CD14-positive monocyte (primary cell): ENCODE results near the gene C16orf96. TPM values are rescaled to one million over a fixed set of nuclear protein-coding genes. Genes with fewer than 3 reads are reported as not detected.

Experiments
- DNase-seq, 3 donors: peaks; one replicate each; pipeline ENCODE4 v3.0.0-alpha.2; 2011 to 2022
- H2AFZ ChIP-seq: 2 replicates; pipeline ENCODE4 v1.6.0; 2012; ENCODE audit warnings: mild to moderate bottlenecking, low read depth, low read length, inconsistent platforms; ENCODE audit not compliant: insufficient read depth, poor library complexity, severe bottlenecking
- H3K27ac ChIP-seq, 2 donors: 1 replicate in 1 of 2; 2 replicates in 1 of 2; pipeline ENCODE4 v1.5.1; 2012 to 2013; ENCODE audit warnings: low read length in 2 of 2, control low read depth in 1 of 2, inconsistent platforms in 1 of 2, low read depth in 1 of 2, mild to moderate bottlenecking in 1 of 2
- H3K27me3 ChIP-seq, 2 donors: one replicate each; pipeline versions ENCODE4 v1.6.0 to v1.6.1; 2011 to 2013; ENCODE audit warnings: low read length in 2 of 2; ENCODE audit not compliant: control insufficient read depth in 2 of 2, insufficient read depth in 2 of 2
- H3K36me3 ChIP-seq, 2 donors: replicated peaks in 1 of 2; 1 replicate in 1 of 2; 2 replicates in 1 of 2; pipeline versions ENCODE4 v1.5.1 to v1.6.1; 2012 to 2013; ENCODE audit warnings: low read length in 2 of 2, control low read depth in 1 of 2, inconsistent platforms in 1 of 2, mild to moderate bottlenecking in 1 of 2; ENCODE audit not compliant: insufficient read depth in 2 of 2, control insufficient read depth in 1 of 2
- H3K4me1 ChIP-seq, 2 donors: 1 replicate in 1 of 2; 2 replicates in 1 of 2; pipeline versions ENCODE4 v1.5.1 to v1.6.1; 2012 to 2013; ENCODE audit warnings: low read length in 2 of 2, control low read depth in 1 of 2, inconsistent platforms in 1 of 2, mild to moderate bottlenecking in 1 of 2, moderate library complexity in 1 of 2; ENCODE audit not compliant: insufficient read depth in 2 of 2, control insufficient read depth in 1 of 2
- H3K4me2 ChIP-seq: replicated peaks from 2 replicates; pipeline ENCODE3; 2012; ENCODE audit warnings: low read length, moderate library complexity, mild to moderate bottlenecking; ENCODE audit not compliant: poor library complexity, severe bottlenecking; ENCODE audit errors: extremely low read depth
- H3K4me3 ChIP-seq, 3 experiments: fragments of 200-600 bp in 1 of 3; sonication (generic) in 1 of 3; replicated peaks in 1 of 3; 1 replicate in 2 of 3; 2 replicates in 1 of 3; pipeline ENCODE4 v1.5.1; 2011 to 2013; ENCODE audit warnings: low read length in 3 of 3, mild to moderate bottlenecking in 3 of 3, control low read depth in 2 of 3, low read depth in 2 of 3, inconsistent platforms in 1 of 3, moderate library complexity in 1 of 3
- H3K79me2 ChIP-seq: 2 replicates; pipeline ENCODE4 v1.6.0; 2012; ENCODE audit warnings: mild to moderate bottlenecking, control low read depth, inconsistent platforms, low read length, moderate library complexity; ENCODE audit not compliant: insufficient read depth
- H3K9ac ChIP-seq: 2 replicates; pipeline ENCODE4 v1.6.0; 2017; ENCODE audit warnings: low read length, mild to moderate bottlenecking; ENCODE audit not compliant: insufficient read depth, poor library complexity, severe bottlenecking
- H3K9me3 ChIP-seq, 2 donors: replicated peaks in 1 of 2; 1 replicate in 1 of 2; 2 replicates in 1 of 2; pipeline versions ENCODE4 v1.5.1 to v1.6.1; 2012 to 2013; ENCODE audit warnings: low read length in 2 of 2, control low read depth in 1 of 2; ENCODE audit not compliant: control insufficient read depth in 1 of 2, insufficient read depth in 1 of 2
- H4K20me1 ChIP-seq: 2 replicates; pipeline ENCODE4 v1.6.0; 2012; ENCODE audit warnings: mild to moderate bottlenecking, low read length, control low read depth, moderate library complexity; ENCODE audit not compliant: insufficient read depth
- H3K27ac Mint-ChIP-seq, 7 donors: one replicate each; pipeline ENCODE4 v1.8.0; 2020; ENCODE audit warnings: mild to moderate bottlenecking in 7 of 7, mixed read lengths in 7 of 7, moderate library complexity in 6 of 7, inconsistent platforms in 2 of 7
- H3K27me3 Mint-ChIP-seq, 3 donors: one replicate each; pipeline ENCODE4 v1.8.0; 2021 to 2022; ENCODE audit warnings: low read depth in 3 of 3, mild to moderate bottlenecking in 3 of 3, mixed read lengths in 3 of 3, moderate library complexity in 3 of 3, inconsistent platforms in 1 of 3
- H3K36me3 Mint-ChIP-seq, 2 donors: one replicate each; pipeline ENCODE4 v1.8.0; 2020; ENCODE audit warnings: mixed read lengths in 2 of 2, inconsistent platforms in 1 of 2, mild to moderate bottlenecking in 1 of 2
- H3K4me1 Mint-ChIP-seq: one replicate; pipeline ENCODE4 v1.8.0; 2020; ENCODE audit warnings: mild to moderate bottlenecking, mixed read lengths
- H3K4me3 Mint-ChIP-seq, 2 donors: one replicate each; pipeline ENCODE4 v1.8.0; 2020; ENCODE audit warnings: mild to moderate bottlenecking in 2 of 2, mixed read lengths in 2 of 2, moderate library complexity in 1 of 2
- H3K9me3 Mint-ChIP-seq, 7 donors: one replicate each; pipeline ENCODE4 v1.8.0; 2020 to 2022; ENCODE audit warnings: mixed read lengths in 7 of 7, mild to moderate bottlenecking in 6 of 7, moderate library complexity in 6 of 7, inconsistent platforms in 2 of 7
- WGBS: methylation state at CpG from one replicate; pipeline ENCODE4 v1.1.5; 2013; ENCODE audit warnings: missing lambda C conversion rate; ENCODE audit not compliant: insufficient coverage; 5-methylcytosine and 5-hydroxymethylcytosine counted together
- intact Hi-C, 2 donors: fragments of 100-400 bp; cut with micrococcal nuclease; formaldehyde crosslinking; loops; one replicate each; pipeline versions ENCODE4 v1.15.0 to v1.15.1; 2023
- polyA plus RNA-seq, 3 donors: library from polyadenylated mRNA; depleted of rRNA in 1 of 3; unstranded in 2 of 3; stranded (reverse) in 1 of 3; fragments of 300-500 nt in 2 of 3; fragments of >200 nt in 1 of 3; fragmentation: Illumina TruSeq in 2 of 3; gene quantifications; 1 replicate in 2 of 3; 2 replicates in 1 of 3; pipeline ENCODE4 v1.2.3, GENCODE V29; 2012 to 2021
- TF ChIP-seq, protein P1 (sequence below): fragments of 200-600 bp; IDR thresholded peaks from one replicate; pipeline ENCODE4 v1.8.0; 2022; ENCODE audit warnings: antibody characterized with exemption, mild to moderate bottlenecking

The C16orf96 gene
- polyA plus RNA-seq, 3 donors: 0.13 TPM; not detected in 2

DNA sequence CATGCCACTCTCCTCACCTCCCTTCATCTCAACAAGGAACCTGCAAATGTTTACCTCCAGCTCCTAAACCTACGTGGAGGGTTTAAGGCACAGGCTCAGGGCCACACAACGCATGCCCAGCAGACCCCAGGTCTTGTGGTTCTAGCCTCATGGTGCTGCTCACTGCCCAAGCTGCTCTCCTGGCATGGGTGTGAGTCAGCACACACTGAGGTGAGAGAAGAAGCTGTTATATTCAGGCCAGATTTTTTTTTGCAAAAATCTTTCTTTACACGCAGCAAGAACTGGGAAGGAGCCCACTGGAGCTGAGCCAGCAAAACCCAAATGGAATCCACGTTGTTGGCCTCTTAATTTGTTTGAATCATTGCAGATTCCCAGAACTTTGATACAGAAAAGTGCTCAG, 5.5 kb upstream of the C16orf96 start:
- Histone ChIP-seq H3K27ac (no peak overlapping the region), H3K9me3 (no peaks in the 10 kb centered on the region), H3K9ac (no peak overlapping the region), H3K79me2 (no peaks in the 10 kb centered on the region), H3K4me1 (peaks cover 4 to 6% of the 10 kb centered on the region in 2 donors), H3K27me3 (no peaks in the 10 kb centered on the region), H3K4me2 (no peak overlapping the region), H3K4me3 (no peak overlapping the region), H2AFZ (peak overlapping the region; percentile 24), H4K20me1 (no peaks in the 10 kb centered on the region), H3K36me3 (no peaks in the 10 kb centered on the region)
- Mint-ChIP-seq H3K4me3 (no peak overlapping the region), H3K27ac (no peak overlapping the region), H3K36me3 (no peaks in the 10 kb centered on the region), H3K27me3 (peaks cover 5 to 8% (median 5%) of the 10 kb centered on the region in 3 donors), H3K9me3 (peaks cover 0 to 1% (median 0%) of the 10 kb centered on the region in 7 donors), H3K4me1 (peaks cover 4% of the 10 kb centered on the region)
- DNase-seq: no peak
- intact Hi-C loops: no loop called here
- TF ChIP-seq, protein P1, sequence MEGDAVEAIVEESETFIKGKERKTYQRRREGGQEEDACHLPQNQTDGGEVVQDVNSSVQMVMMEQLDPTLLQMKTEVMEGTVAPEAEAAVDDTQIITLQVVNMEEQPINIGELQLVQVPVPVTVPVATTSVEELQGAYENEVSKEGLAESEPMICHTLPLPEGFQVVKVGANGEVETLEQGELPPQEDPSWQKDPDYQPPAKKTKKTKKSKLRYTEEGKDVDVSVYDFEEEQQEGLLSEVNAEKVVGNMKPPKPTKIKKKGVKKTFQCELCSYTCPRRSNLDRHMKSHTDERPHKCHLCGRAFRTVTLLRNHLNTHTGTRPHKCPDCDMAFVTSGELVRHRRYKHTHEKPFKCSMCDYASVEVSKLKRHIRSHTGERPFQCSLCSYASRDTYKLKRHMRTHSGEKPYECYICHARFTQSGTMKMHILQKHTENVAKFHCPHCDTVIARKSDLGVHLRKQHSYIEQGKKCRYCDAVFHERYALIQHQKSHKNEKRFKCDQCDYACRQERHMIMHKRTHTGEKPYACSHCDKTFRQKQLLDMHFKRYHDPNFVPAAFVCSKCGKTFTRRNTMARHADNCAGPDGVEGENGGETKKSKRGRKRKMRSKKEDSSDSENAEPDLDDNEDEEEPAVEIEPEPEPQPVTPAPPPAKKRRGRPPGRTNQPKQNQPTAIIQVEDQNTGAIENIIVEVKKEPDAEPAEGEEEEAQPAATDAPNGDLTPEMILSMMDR: no peak
- 73% methylated on average over 3 of the region's 4 CpGs for WGBS

DNA sequence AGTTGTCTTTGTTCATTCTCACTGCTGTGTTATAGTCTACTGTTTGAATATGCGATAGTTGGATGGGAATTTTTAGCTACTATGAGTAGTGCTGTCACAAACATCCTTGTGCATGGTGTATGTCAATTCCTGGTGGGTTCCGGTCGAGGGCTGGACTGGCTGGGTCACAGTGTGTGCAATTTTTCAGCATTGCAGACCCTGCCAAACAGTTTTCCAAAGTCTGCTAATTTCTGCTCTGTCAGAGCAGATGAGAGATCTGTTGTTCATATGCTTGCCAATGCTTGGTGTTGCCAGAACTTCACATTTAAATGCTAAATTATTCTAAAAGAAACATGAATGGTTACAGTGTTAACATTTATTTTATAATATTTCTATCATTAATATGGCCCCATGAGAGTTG, 3.6 kb upstream of the C16orf96 start:
- WGBS: 83% methylated on average over 2 of the region's 3 CpGs
- H3K27me3 ChIP-seq: no peaks in the 10 kb centered on the region
- no peak overlapping the region for H3K9ac ChIP-seq
- H3K9me3 Mint-ChIP-seq: peaks cover 0 to 1% (median 0%) of the 10 kb centered on the region in 7 donors
- no peak overlapping the region for H3K27ac ChIP-seq
- no peak overlapping the region for H3K27ac Mint-ChIP-seq
- H3K27me3 Mint-ChIP-seq: peaks cover 5 to 17% (median 11%) of the 10 kb centered on the region in 3 donors
- H4K20me1 ChIP-seq: no peaks in the 10 kb centered on the region
- no peak overlapping the region for H3K4me3 ChIP-seq
- no peak overlapping the region for H3K4me2 ChIP-seq
- H3K4me3 Mint-ChIP-seq: no peak overlapping the region
- no peaks in the 10 kb centered on the region for H3K79me2 ChIP-seq
- no peaks in the 10 kb centered on the region for H3K36me3 Mint-ChIP-seq
- peaks cover 4 to 6% of the 10 kb centered on the region in 2 donors for H3K4me1 ChIP-seq
- H3K36me3 ChIP-seq: no peaks in the 10 kb centered on the region
- no peak for DNase-seq
- H2AFZ ChIP-seq: no peak overlapping the region
- peaks cover 4% of the 10 kb centered on the region for H3K4me1 Mint-ChIP-seq
- TF ChIP-seq, protein P1: no peak
- intact Hi-C loops: no loop called here
- no peaks in the 10 kb centered on the region for H3K9me3 ChIP-seq
